T-helper 2 cell (primary cell): ENCODE results near the gene SETBP1.
A peak's percentile ranks its signal among the peaks of the same experiment; 100 is the strongest.

Experiments
- DNase-seq, 5 experiments: peaks; one replicate each; pipeline versions ENCODE4 v3.0.0 to v3.0.0-alpha.2; 2012 to 2022

Gene SETBP1

GRCh38 chr18:44731530-44732237, 51.0 kb downstream of the SETBP1 start:
- DNase-seq, result no peak

- no peak for DNase-seq
Observed at GRCh38 chr18:44732238-44732563, 51.5 kb downstream of the SETBP1 start.

- DNase-seq, result no peak
Observed at GRCh38 chr18:44732599-44732998, 51.9 kb downstream of the SETBP1 start.

- DNase-seq, result peak in 1 of 5 experiments; percentile 37
Observed at GRCh38 chr18:44733069-44733753, 52.5 kb downstream of the SETBP1 start.

- no peak for DNase-seq
Observed at GRCh38 chr18:44733754-44734465, 53.2 kb downstream of the SETBP1 start.

GRCh38 chr18:44735096-44735495, 54.4 kb downstream of the SETBP1 start:
- DNase-seq, result no peak

- DNase-seq, result no peak
Observed at GRCh38 chr18:44736664-44737380, 56.1 kb downstream of the SETBP1 start.

- no peak for DNase-seq
Observed at GRCh38 chr18:44737623-44738022, 56.9 kb downstream of the SETBP1 start.

GRCh38 chr18:44740000-44740399, 59.3 kb downstream of the SETBP1 start:
- no peak for DNase-seq

- no peak for DNase-seq
Observed at GRCh38 chr18:44741085-44741484, 60.4 kb downstream of the SETBP1 start.

- no peak for DNase-seq
Observed at GRCh38 chr18:44741511-44741910, 60.8 kb downstream of the SETBP1 start.

- no peak for DNase-seq
Observed at GRCh38 chr18:44742126-44742525, 61.4 kb downstream of the SETBP1 start.

GRCh38 chr18:44742718-44743311, 62.1 kb downstream of the SETBP1 start:
- no peak for DNase-seq

GRCh38 chr18:44743631-44744030, 62.9 kb downstream of the SETBP1 start:
- no peak for DNase-seq

- DNase-seq, result no peak
Observed at GRCh38 chr18:44744161-44745121, 63.8 kb downstream of the SETBP1 start.

GRCh38 chr18:44747157-44747556, 66.5 kb downstream of the SETBP1 start:
- DNase-seq, result no peak

- DNase-seq, result no peak
Observed at GRCh38 chr18:44748582-44748981, 67.9 kb downstream of the SETBP1 start.

GRCh38 chr18:44750774-44751173, 70.1 kb downstream of the SETBP1 start:
- DNase-seq, result no peak

- no peak for DNase-seq
Observed at GRCh38 chr18:44754567-44754966, 73.9 kb downstream of the SETBP1 start.

- DNase-seq, result peak in 2 of 5 experiments; percentile 39 to 77
Observed at GRCh38 chr18:44758861-44759631, 78.4 kb downstream of the SETBP1 start.

GRCh38 chr18:44759925-44760342, 79.2 kb downstream of the SETBP1 start:
- peak in 1 of 5 experiments; percentile 56 for DNase-seq
